Vagina (tissue), 2 donors: Measurements from ENCODE around the gene LRRN4CL.

Experiments
- POLR2A ChIP-seq, 2 donors: fragments of 450-650 bp; IDR thresholded peaks; one replicate each; pipeline ENCODE4 v1.6.1; 2017; ENCODE audit warnings: antibody characterized with exemption in 2 of 2, mild to moderate bottlenecking in 2 of 2, moderate library complexity in 2 of 2
- POLR2AphosphoS5 ChIP-seq, 2 donors: sonication (generic); formaldehyde crosslinking; IDR thresholded peaks; one replicate each; pipeline ENCODE4 v1.9.0; 2017; ENCODE audit warnings: antibody characterized with exemption in 2 of 2, mild to moderate bottlenecking in 2 of 2, low read depth in 1 of 2; ENCODE audit not compliant: insufficient read depth in 1 of 2
- TF ChIP-seq, protein P1 (sequence below), 3 experiments: fragments of 450-650 bp in 2 of 3; fragments of 200-600 bp in 1 of 3; sonication (generic) in 1 of 3; IDR thresholded peaks; one replicate each; pipeline ENCODE4 v1.5.1; 2017 to 2019; ENCODE audit warnings: antibody characterized with exemption in 3 of 3, mild to moderate bottlenecking in 2 of 3, moderate library complexity in 2 of 3

DNA sequence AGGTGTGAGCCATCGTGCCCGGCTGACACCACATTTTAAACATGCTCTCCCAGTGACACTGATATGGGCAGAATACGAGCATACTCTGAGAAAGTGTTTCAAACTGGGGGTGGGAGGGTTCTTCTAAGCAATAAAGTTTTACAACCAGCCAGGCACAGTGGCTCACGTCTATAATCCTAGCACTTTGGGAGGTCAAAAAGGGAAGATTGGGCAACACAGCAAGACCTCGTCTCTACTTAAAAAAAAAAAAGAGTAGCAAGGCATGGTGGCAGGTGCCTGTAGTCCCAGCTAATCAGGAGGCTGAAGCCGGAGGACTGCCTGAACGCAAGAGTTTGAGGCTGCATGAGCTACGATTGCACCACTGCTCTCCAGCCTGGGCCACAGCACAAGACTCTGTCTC, 45.1 kb downstream of the LRRN4CL start:
- TF ChIP-seq POLR2AphosphoS5 (IDR thresholded peaks at IDR 0.05; ENCODE audit: insufficient read depth in 1 of 2, low read depth in 1 of 2) = no peak
- TF ChIP-seq, protein P1, sequence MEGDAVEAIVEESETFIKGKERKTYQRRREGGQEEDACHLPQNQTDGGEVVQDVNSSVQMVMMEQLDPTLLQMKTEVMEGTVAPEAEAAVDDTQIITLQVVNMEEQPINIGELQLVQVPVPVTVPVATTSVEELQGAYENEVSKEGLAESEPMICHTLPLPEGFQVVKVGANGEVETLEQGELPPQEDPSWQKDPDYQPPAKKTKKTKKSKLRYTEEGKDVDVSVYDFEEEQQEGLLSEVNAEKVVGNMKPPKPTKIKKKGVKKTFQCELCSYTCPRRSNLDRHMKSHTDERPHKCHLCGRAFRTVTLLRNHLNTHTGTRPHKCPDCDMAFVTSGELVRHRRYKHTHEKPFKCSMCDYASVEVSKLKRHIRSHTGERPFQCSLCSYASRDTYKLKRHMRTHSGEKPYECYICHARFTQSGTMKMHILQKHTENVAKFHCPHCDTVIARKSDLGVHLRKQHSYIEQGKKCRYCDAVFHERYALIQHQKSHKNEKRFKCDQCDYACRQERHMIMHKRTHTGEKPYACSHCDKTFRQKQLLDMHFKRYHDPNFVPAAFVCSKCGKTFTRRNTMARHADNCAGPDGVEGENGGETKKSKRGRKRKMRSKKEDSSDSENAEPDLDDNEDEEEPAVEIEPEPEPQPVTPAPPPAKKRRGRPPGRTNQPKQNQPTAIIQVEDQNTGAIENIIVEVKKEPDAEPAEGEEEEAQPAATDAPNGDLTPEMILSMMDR (IDR thresholded peaks at IDR 0.05) = no peak
- TF ChIP-seq POLR2A (IDR thresholded peaks at IDR 0.05) = no peak
